T-helper 9 cell (primary cell): ENCODE measurements around the gene SPON2.
"Not testable (repeated sequence)": the region's sequence is repeated elsewhere in the genome, so short reads cannot be mapped to it uniquely, and the experiment has no call there.

Experiments
- DNase-seq: peaks from one replicate; pipeline ENCODE4 v3.0.0-alpha.2; 2020

SPON2 gene

GRCh38 chr4:1139860-1140259 lies 32.5 kb downstream of the SPON2 start:
- no peak for DNase-seq

GRCh38 chr4:1137850-1138249 lies 34.5 kb downstream of the SPON2 start:
- no peak for DNase-seq

- DNase-seq = no peak
Measured at GRCh38 chr4:1137063-1137776, 35.2 kb downstream of the SPON2 start.

GRCh38 chr4:1136048-1136447 lies 36.3 kb downstream of the SPON2 start:
- no peak for DNase-seq

GRCh38 chr4:1133033-1133432 lies 39.4 kb downstream of the SPON2 start:
- DNase-seq = no peak

GRCh38 chr4:1130316-1131186 lies 41.8 kb downstream of the SPON2 start:
- peak; percentile 65 for DNase-seq

GRCh38 chr4:1126506-1126905 lies 45.9 kb downstream of the SPON2 start:
- no peak for DNase-seq

GRCh38 chr4:1125466-1125865 lies 46.9 kb downstream of the SPON2 start:
- not testable (repeated sequence) for DNase-seq

- no peak for DNase-seq
Measured at GRCh38 chr4:1124818-1125217, 47.6 kb downstream of the SPON2 start.

- no peak for DNase-seq
Measured at GRCh38 chr4:1122505-1122904, 49.9 kb downstream of the SPON2 start.
